AG10803 (cell line): ENCODE measurements around the gene ARHGEF9.

ENCODE experiments used
- DNase-seq: peaks from one replicate; pipeline ENCODE4 v3.0.0; 2010; ENCODE audit warnings: low read depth
- H3K4me3 ChIP-seq: 2 replicates; pipeline ENCODE4 v1.5.1; 2011; ENCODE audit warnings: mild to moderate bottlenecking, low read length, control low read depth
- TF ChIP-seq, protein P1 (sequence below): conservative IDR thresholded peaks from 2 replicates; pipeline ENCODE4 v1.5.1; 2011; ENCODE audit warnings: mild to moderate bottlenecking, low read length, control low read depth, inconsistent platforms

ARHGEF9 gene

DNA sequence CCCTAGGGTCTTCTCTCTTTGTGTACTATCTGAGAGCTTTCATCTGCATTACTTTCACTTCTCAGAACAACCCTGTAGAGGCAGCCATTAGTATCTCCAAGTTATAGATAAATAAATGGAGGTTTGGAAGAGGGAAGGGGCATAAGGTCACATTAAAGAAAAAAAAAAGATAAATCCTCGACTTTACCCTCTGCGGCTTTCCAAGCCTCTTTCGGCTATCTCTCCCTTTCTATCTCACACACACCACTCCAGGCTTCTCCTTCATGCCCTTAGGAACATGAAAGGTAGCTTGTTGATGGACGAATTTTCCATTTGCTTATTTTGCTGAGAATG is 660 bp upstream of the ARHGEF9 start:
- TF ChIP-seq, protein P1, sequence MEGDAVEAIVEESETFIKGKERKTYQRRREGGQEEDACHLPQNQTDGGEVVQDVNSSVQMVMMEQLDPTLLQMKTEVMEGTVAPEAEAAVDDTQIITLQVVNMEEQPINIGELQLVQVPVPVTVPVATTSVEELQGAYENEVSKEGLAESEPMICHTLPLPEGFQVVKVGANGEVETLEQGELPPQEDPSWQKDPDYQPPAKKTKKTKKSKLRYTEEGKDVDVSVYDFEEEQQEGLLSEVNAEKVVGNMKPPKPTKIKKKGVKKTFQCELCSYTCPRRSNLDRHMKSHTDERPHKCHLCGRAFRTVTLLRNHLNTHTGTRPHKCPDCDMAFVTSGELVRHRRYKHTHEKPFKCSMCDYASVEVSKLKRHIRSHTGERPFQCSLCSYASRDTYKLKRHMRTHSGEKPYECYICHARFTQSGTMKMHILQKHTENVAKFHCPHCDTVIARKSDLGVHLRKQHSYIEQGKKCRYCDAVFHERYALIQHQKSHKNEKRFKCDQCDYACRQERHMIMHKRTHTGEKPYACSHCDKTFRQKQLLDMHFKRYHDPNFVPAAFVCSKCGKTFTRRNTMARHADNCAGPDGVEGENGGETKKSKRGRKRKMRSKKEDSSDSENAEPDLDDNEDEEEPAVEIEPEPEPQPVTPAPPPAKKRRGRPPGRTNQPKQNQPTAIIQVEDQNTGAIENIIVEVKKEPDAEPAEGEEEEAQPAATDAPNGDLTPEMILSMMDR: no peak
- H3K4me3 ChIP-seq: no peak overlapping the region; the same call in 1 of the 2 replicates
- DNase-seq: no peak

DNA sequence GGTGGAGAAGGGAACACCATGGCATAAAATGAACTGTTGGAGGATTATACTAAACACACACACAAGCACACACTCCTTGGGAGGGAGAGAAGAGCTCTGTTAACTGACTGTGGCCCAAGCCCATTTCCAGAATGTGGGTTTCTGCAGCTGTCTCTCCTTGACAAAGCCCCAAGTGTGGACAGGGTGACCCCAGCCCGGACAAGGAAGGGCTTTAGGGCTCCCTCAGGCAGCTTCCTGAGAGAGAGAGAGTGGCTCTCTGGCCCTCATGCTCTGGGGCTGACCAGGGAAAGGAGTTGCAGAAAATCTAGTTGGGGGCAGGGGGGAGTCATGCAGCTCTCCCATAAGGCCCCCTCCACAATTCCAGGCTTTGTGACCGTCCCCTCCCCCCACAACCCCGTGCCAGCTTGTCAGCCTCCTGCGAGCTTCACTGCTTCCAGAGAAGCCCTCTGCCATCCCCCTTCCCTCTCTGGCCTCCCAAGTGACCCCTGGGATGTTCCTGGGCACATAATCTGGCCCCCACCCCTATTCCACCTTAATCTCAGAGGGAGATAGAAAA is 590 bp downstream of the ARHGEF9 start:
- TF ChIP-seq, protein P1: no peak
- no peak for DNase-seq
- peak overlapping the region; percentile 45 for H3K4me3 ChIP-seq

DNA sequence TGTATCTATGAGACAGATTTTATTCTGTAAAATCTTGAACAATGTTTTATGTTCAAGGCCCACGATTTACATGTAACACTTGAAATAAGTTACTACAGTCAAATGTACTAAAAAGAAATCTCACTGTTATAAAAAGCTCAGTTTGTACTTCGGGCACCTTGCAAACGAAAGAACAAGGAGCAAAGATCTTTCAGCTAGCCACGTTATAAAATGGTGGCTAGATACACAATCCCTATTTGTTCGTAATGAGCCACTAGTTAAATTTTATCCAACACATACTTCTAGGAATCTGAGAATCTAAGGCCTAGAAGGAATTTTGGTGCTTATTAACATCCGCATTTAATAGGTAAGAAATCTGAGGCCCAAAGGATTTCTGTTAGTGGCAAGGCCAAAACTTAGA is 2.5 kb downstream of the ARHGEF9 start:
- TF ChIP-seq, protein P1: no peak
- H3K4me3 ChIP-seq: no peak overlapping the region
- DNase-seq: no peak

DNA sequence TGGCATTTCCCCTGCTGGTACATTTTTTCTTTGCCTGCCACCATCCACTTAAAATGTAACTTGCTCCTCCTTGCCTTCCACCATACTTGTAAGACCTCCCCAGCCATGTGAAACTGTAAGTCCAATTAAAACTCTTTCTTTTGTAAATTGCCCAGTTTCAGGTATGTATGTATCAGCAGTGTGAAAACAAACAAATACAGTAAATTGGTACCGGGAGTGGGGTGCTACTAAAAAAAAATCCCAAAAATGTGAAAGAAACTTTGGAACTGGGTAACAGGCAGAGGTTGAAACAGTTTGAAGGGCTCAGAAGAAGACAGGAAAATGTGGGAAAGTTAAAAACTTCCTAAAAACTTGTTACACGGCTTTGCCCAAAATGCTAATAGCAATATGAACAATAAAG is 16.3 kb downstream of the ARHGEF9 start:
- DNase-seq: no peak
- TF ChIP-seq, protein P1: no peak
- no peak overlapping the region for H3K4me3 ChIP-seq

DNA sequence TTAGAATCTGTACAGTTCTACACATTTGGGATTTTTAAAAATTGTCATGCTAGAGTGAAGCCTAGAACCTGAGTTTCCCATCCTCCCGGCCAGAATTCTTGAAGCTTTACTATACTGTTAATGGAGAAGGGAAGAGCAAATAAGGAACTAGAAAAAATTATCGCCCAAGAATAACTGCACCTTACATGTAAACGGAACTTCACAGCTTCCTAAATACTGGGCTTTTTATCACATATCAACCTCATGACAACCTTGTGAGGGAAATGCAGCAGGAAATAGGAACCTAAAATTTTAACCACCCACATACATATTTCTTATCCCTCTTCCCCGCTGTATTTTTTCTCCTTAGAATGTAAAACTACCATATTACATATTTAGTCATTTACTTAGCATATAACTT is 19.3 kb downstream of the ARHGEF9 start:
- no peak overlapping the region for H3K4me3 ChIP-seq
- DNase-seq: no peak
- TF ChIP-seq, protein P1: no peak

DNA sequence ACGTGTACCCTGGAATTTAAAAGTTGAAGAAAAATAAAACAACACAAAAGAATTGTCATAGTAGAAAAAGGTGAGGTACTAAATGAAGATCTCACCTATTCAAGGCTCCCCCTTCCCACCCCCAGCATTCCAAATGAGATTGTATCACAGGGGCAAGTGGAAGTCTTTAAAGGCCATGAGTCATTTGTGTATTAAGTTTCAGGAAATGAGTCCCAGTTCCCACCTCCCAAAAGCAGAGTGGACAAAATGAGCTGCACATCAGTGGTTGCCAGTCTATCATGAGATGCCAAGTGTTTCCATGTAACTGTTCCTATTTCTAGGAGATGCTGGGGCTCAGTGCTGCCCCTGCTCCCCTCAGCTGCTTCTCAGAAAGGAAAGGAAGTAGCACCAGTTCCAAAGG is 20.1 kb downstream of the ARHGEF9 start:
- DNase-seq: peak; percentile 6
- TF ChIP-seq, protein P1: no peak
- no peak overlapping the region for H3K4me3 ChIP-seq

DNA sequence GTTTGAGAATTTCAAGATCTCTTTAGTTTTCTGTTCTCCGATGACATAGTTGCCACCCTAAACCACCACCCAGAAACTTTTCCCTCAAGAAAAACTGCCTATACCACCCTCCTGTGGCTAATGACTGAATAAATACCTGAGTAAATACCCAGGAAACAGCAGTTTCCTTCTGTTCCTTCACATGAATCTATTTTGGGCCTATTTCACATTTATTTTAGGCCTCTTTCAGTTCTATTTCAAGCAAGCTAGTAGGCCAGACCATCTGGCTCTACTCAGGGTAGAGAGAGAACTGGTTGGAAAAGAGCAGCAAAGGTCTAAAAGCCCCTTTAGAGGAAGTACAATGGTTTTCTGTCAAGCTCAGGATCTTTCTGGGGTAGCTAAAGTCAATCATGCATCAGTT is 23.4 kb downstream of the ARHGEF9 start:
- no peak overlapping the region for H3K4me3 ChIP-seq
- no peak for DNase-seq
- TF ChIP-seq, protein P1: no peak
